OCI-LY7 (cell line): ENCODE data around the gene MFSD6. TPM values are rescaled to one million over a fixed set of nuclear protein-coding genes. Genes with fewer than 3 reads are reported as not detected.
A peak's percentile ranks its signal among the peaks of the same experiment; 100 is the strongest.

Experiments used
- BruUV-seq: library from RNA; stranded (reverse); fragments of 400-500 nt; replicated peaks from 2 replicates; lab custom pipeline; 2021; lab: Mats Ljungman, UMichigan
- CTCF ChIA-PET: fragments of 300-600 bp; sonication (Branson Sonifier 250); formaldehyde crosslinking; loops from one replicate; lab custom pipeline; 2022; ENCODE audit warnings: antibody characterized with exemption; ENCODE audit not compliant: unreplicated experiment; lab: Charles Lee
- POLR2A ChIA-PET: fragments of 300-600 bp; sonication (Branson Sonifier 250); formaldehyde crosslinking; loops from one replicate; lab custom pipeline; 2022; ENCODE audit warnings: antibody characterized with exemption; lab: Charles Lee
- DNase-seq: peaks from one replicate; pipeline ENCODE4 v3.0.0-alpha.2; 2015; ENCODE audit warnings: low spot score
- H2AFZ ChIP-seq: fragments of 200-600 bp; sonication (generic), shearing (Covaris generic); 2 replicates; pipeline ENCODE4 v1.6.1; 2014; ENCODE audit warnings: mild to moderate bottlenecking, antibody characterized with exemption, low read length, moderate library complexity
- H3K27ac ChIP-seq: fragments of 200-600 bp; sonication (generic); 2 replicates; pipeline ENCODE4 v1.5.1; 2014; ENCODE audit warnings: mixed run types, low read depth, mild to moderate bottlenecking, moderate library complexity, low read length, inconsistent platforms; ENCODE audit not compliant: poor library complexity, severe bottlenecking
- H3K36me3 ChIP-seq: fragments of 200-600 bp; sonication (generic); 2 replicates; pipeline ENCODE4 v1.6.1; 2014; ENCODE audit warnings: mild to moderate bottlenecking, antibody characterized with exemption, low read length, moderate library complexity, mixed read lengths; ENCODE audit not compliant: insufficient read depth
- H3K4me1 ChIP-seq: fragments of 200-600 bp; sonication (generic); 2 replicates; pipeline ENCODE4 v1.5.1; 2014; ENCODE audit warnings: mild to moderate bottlenecking, low read length; ENCODE audit not compliant: insufficient read depth, poor library complexity, severe bottlenecking
- H3K4me2 ChIP-seq: fragments of 200-600 bp; sonication (generic); 2 replicates; pipeline ENCODE4 v1.6.1; 2014; ENCODE audit warnings: mild to moderate bottlenecking, low read length
- H3K4me3 ChIP-seq: fragments of 200-600 bp; sonication (generic); 2 replicates; pipeline ENCODE4 v1.5.1; 2014; ENCODE audit warnings: mild to moderate bottlenecking, low read depth, low read length; ENCODE audit not compliant: poor library complexity, severe bottlenecking
- H3K79me2 ChIP-seq: fragments of 200-600 bp; sonication (generic); 2 replicates; pipeline ENCODE4 v1.6.1; 2016; ENCODE audit warnings: low read depth, mild to moderate bottlenecking, low read length, moderate library complexity, mixed read lengths; ENCODE audit not compliant: insufficient read depth
- H3K9me2 ChIP-seq: fragments of 200-600 bp; sonication (generic); 2 replicates; pipeline ENCODE4 v1.6.1; 2016; ENCODE audit warnings: mild to moderate bottlenecking, low read length, mixed read lengths; ENCODE audit not compliant: insufficient read depth
- H3K9me3 ChIP-seq: fragments of 200-600 bp; sonication (generic); 2 replicates; pipeline ENCODE4 v1.6.1; 2014; ENCODE audit warnings: mild to moderate bottlenecking, mixed run types, low read length, mixed read lengths
- H4K20me1 ChIP-seq: fragments of 200-600 bp; sonication (generic); 2 replicates; pipeline ENCODE4 v1.6.1; 2014; ENCODE audit warnings: mild to moderate bottlenecking, antibody characterized with exemption, low read length, moderate library complexity, mixed read lengths; ENCODE audit not compliant: insufficient read depth
- EZH2phosphoT487 ChIP-seq: fragments of 200-600 bp; sonication (generic); IDR thresholded peaks from 2 replicates; pipeline ENCODE4 v1.6.1; 2018; ENCODE audit warnings: low read depth, borderline replicate concordance, mild to moderate bottlenecking, mixed run types, antibody characterized with exemption, low read length, moderate library complexity, mixed read lengths
- intact Hi-C: fragments of 100-400 bp; cut with micrococcal nuclease; formaldehyde crosslinking; loops from one replicate; pipeline ENCODE4 v1.10.0; 2022; ENCODE audit not compliant: unreplicated experiment
- total RNA-seq, 2 experiments: library from RNA; depleted of rRNA in 1 of 2; stranded (reverse); fragments of >200 nt in 1 of 2; shearing (Covaris generic) in 1 of 2; gene quantifications; 2 replicates each; pipeline ENCODE4 v1.2.3, GENCODE V29; 2014 to 2022
- TF ChIP-seq, protein P1 (sequence below): fragments of 200-600 bp; sonication (generic); conservative IDR thresholded peaks from 2 replicates; pipeline ENCODE4 v1.5.1; 2014; ENCODE audit warnings: mild to moderate bottlenecking, antibody characterized with exemption, low read length, moderate library complexity, mixed read lengths

MFSD6 gene
- total RNA-seq, 2 experiments from 2014 or later, result 8.3 to 19.5 TPM

DNA sequence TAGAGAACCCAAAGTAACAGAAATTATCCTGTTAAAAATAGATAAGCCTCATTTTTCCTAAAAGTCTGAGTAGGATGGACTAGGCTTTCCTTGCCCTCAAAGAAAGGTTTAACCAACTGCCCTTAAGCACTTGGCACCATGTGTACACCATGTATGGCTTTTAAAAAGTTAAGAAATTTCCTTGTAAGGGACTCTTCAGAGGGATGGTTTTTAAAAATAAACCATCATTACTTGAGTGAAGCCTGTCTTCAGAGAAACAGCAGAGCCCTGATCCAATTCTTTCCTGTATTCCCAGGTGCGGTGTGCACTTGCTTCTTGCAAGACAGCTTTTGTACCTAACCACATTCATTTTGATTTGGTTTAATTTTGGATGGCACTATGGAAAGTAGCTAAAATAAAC lies 127.4 kb downstream of the MFSD6 start:
- Histone ChIP-seq H2AFZ (no peak overlapping the region), H3K36me3 (peaks cover 22% of the 10 kb centered on the region), H3K79me2 (peaks cover 13% of the 10 kb centered on the region; the same call in 1 of the 2 replicates), H3K4me3 (peak overlapping the region; percentile 74), H3K4me2 (peak overlapping the region; percentile 97), H3K4me1 (peaks cover 35% of the 10 kb centered on the region), H3K27ac (no peak overlapping the region), H3K9me3 (peaks cover 38% of the 10 kb centered on the region), H3K9me2 (no peaks in the 10 kb centered on the region), H4K20me1 (no peaks in the 10 kb centered on the region)
- POLR2A ChIA-PET, result no interaction called here
- intact Hi-C loops, result loop anchor here (2.0 to 10.0 kb wide), 2 partner anchors 217 to 771 kb away; partner anchors contain the start of genes HIBCH and OSGEPL1
- BruUV-seq, result no TSS peak
- TF ChIP-seq, protein P1, sequence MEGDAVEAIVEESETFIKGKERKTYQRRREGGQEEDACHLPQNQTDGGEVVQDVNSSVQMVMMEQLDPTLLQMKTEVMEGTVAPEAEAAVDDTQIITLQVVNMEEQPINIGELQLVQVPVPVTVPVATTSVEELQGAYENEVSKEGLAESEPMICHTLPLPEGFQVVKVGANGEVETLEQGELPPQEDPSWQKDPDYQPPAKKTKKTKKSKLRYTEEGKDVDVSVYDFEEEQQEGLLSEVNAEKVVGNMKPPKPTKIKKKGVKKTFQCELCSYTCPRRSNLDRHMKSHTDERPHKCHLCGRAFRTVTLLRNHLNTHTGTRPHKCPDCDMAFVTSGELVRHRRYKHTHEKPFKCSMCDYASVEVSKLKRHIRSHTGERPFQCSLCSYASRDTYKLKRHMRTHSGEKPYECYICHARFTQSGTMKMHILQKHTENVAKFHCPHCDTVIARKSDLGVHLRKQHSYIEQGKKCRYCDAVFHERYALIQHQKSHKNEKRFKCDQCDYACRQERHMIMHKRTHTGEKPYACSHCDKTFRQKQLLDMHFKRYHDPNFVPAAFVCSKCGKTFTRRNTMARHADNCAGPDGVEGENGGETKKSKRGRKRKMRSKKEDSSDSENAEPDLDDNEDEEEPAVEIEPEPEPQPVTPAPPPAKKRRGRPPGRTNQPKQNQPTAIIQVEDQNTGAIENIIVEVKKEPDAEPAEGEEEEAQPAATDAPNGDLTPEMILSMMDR, result no peak
- TF ChIP-seq EZH2phosphoT487, result no peak
- CTCF ChIA-PET, result no interaction called here
- DNase-seq, result peak; percentile 6

DNA sequence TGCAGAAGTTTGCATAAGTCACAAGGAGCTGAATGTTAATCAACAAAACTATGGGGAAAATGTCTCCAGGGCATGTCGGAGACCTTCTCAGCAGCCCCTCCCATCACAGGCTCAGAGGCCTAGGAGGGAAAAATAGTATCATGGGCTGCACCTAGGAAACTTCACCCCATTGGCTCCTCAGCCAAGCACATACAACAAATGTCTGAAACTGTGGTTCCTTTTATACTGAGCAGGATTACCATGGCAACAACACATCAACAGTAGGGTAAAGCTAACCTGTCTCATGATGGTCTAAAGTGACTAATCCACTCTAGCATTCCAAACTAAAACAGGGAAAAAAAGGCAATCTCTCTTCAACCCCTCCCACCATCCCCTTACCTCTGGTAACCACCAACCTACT lies 129.6 kb downstream of the MFSD6 start:
- H3K4me2 ChIP-seq, result no peak overlapping the region
- POLR2A ChIA-PET, result no interaction called here
- peaks cover 53% of the 10 kb centered on the region for H3K9me3 ChIP-seq
- no peak overlapping the region for H3K27ac ChIP-seq
- no peaks in the 10 kb centered on the region for H4K20me1 ChIP-seq
- no TSS peak for BruUV-seq
- H3K9me2 ChIP-seq, result no peaks in the 10 kb centered on the region
- peaks cover 13% of the 10 kb centered on the region; the same call in 1 of the 2 replicates for H3K79me2 ChIP-seq
- peaks cover 22% of the 10 kb centered on the region for H3K36me3 ChIP-seq
- peaks cover 24% of the 10 kb centered on the region for H3K4me1 ChIP-seq
- no peak for TF ChIP-seq EZH2phosphoT487
- TF ChIP-seq, protein P1, result no peak
- intact Hi-C loops, result loop anchor here (10.0 kb wide), 1 partner anchor 773 kb away; the partner anchor contains the start of gene OSGEPL1
- CTCF ChIA-PET, result no interaction called here
- no peak for DNase-seq
- H2AFZ ChIP-seq, result no peak overlapping the region
- no peak overlapping the region for H3K4me3 ChIP-seq

DNA sequence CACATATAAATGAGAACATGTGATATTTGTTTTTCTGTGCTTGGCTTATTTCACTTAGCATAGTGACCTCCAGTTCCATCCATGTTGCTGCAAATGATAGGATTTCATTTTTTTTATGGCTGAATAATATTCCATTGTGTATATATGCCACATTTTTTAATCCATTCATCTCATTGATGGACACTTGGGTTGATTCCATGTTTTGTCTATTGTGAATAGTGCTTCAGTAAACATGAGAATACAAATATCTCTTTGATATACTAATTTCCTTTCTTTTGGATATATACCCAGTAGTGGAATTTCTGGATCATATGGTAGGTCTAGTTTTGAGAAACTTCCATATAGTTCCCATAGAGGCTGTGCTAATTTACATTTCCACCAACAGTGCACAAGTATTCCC lies 130.0 kb downstream of the MFSD6 start:
- TF ChIP-seq, protein P1, result no peak
- no peak for TF ChIP-seq EZH2phosphoT487
- no peak for DNase-seq
- Histone ChIP-seq H2AFZ (no peak overlapping the region), H3K79me2 (peaks cover 13% of the 10 kb centered on the region; the same call in 1 of the 2 replicates), H3K27ac (no peak overlapping the region), H4K20me1 (no peaks in the 10 kb centered on the region), H3K9me2 (no peaks in the 10 kb centered on the region), H3K9me3 (peaks cover 56% of the 10 kb centered on the region), H3K4me1 (peaks cover 20% of the 10 kb centered on the region), H3K4me3 (no peak overlapping the region), H3K4me2 (no peak overlapping the region), H3K36me3 (peaks cover 22% of the 10 kb centered on the region)
- no TSS peak for BruUV-seq
- intact Hi-C loops, result loop anchor here (10.0 kb wide), 1 partner anchor 773 kb away; the partner anchor contains the start of gene OSGEPL1
- ChIA-PET POLR2A (interaction anchor here (0.7 kb wide), 1 partner anchor 1324 kb away, joined by 3 read pairs; no protein-coding TSS in a partner anchor), CTCF (no interaction called here)
